Measurements from ENCODE around the gene NOTCH2NLA. TPM values are rescaled to one million over a fixed set of nuclear protein-coding genes. Genes with fewer than 3 reads are reported as not detected.

NOTCH2NLA gene
- total and polyA plus RNA-seq, 5 donors from 2014 or later: 9.7 to 39.3 (median 21.6) TPM

Other genes starting within 250 kb of the NOTCH2NLA start
- gene TXNIP, start 232.4 kb downstream of the NOTCH2NLA start, total RNA-seq: 1,496 TPM
- gene TXNIP, start 232.4 kb downstream of the NOTCH2NLA start, polyA plus RNA-seq: 1,000 to 10,000 TPM; 2,637 to 4,955 (median 3,590) TPM
- not detected for gene HJV, start 207.3 kb downstream of the NOTCH2NLA start, total RNA-seq
- gene HJV, start 207.3 kb downstream of the NOTCH2NLA start, polyA plus RNA-seq: not detected
- 4.4 TPM for gene NBPF10, start 84.2 kb downstream of the NOTCH2NLA start, total RNA-seq
- under 1 TPM; 0.02 to 0.10 (median 0.05) TPM for gene NBPF10, start 84.2 kb downstream of the NOTCH2NLA start, polyA plus RNA-seq